ENCODE results near the gene NCAPD2.

GRCh38 chr12:6556857-6557256, 63.0 kb downstream of the NCAPD2 start:
- TF ChIP-seq, protein P1, sequence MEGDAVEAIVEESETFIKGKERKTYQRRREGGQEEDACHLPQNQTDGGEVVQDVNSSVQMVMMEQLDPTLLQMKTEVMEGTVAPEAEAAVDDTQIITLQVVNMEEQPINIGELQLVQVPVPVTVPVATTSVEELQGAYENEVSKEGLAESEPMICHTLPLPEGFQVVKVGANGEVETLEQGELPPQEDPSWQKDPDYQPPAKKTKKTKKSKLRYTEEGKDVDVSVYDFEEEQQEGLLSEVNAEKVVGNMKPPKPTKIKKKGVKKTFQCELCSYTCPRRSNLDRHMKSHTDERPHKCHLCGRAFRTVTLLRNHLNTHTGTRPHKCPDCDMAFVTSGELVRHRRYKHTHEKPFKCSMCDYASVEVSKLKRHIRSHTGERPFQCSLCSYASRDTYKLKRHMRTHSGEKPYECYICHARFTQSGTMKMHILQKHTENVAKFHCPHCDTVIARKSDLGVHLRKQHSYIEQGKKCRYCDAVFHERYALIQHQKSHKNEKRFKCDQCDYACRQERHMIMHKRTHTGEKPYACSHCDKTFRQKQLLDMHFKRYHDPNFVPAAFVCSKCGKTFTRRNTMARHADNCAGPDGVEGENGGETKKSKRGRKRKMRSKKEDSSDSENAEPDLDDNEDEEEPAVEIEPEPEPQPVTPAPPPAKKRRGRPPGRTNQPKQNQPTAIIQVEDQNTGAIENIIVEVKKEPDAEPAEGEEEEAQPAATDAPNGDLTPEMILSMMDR (IDR thresholded peaks at IDR 0.05; ENCODE audit: insufficient read depth, low read length, poor library complexity, severe bottlenecking), result no peak
- no peak for TF ChIP-seq EZH2phosphoT487 (conservative IDR thresholded peaks at IDR 0.05; ENCODE audit: low read length)
